H1 (cell line): Measurements from ENCODE around the gene CREBL2. TPM values are rescaled to one million over a fixed set of nuclear protein-coding genes. Genes with fewer than 3 reads are reported as not detected.

Source experiments
- CTCF ChIA-PET: fragments of 300-600 bp; sonication (Branson Sonifier 250); formaldehyde crosslinking; loops from one replicate; lab custom pipeline; 2021; ENCODE audit not compliant: partially characterized antibody; lab: Charles Lee
- POLR2A ChIA-PET: fragments of 300-600 bp; sonication (Branson Sonifier 250); formaldehyde crosslinking; loops from one replicate; lab custom pipeline; 2021; ENCODE audit warnings: inconsistent platforms; ENCODE audit not compliant: partially characterized antibody; lab: Charles Lee
- DNase-seq, 2 experiments: peaks; one replicate each; pipeline versions ENCODE4 v3.0.0 to v3.0.0-alpha.2; 2010 to 2022; ENCODE audit warnings: low spot score in 2 of 2, low read depth in 1 of 2, mixed read lengths in 1 of 2
- FAIRE-seq: peaks from 2 replicates; lab custom pipeline; 2011; peaks lifted over from hg19 to GRCh38; lab: Jason Lieb, UNC
- H2AFZ ChIP-seq: 2 replicates; pipeline ENCODE4 v1.8.1; 2012; ENCODE audit warnings: low read length, inconsistent platforms
- H2AK5ac ChIP-seq: 2 replicates; pipeline ENCODE4 v1.6.1; 2013; ENCODE audit warnings: low read depth, low read length
- H2BK120ac ChIP-seq: replicated peaks from 2 replicates; pipeline ENCODE3; 2013; ENCODE audit warnings: low read depth, low read length, inconsistent platforms
- H2BK12ac ChIP-seq: 2 replicates; pipeline ENCODE4 v1.6.1; 2013; ENCODE audit warnings: low read depth, low read length
- H2BK15ac ChIP-seq: 2 replicates; pipeline ENCODE4 v1.6.1; 2013; ENCODE audit warnings: low read length
- H2BK20ac ChIP-seq: 2 replicates; pipeline ENCODE4 v1.6.1; 2013; ENCODE audit warnings: low read length
- H2BK5ac ChIP-seq: 2 replicates; pipeline ENCODE4 v1.6.1; 2013; ENCODE audit warnings: low read depth, low read length
- H3K14ac ChIP-seq: 2 replicates; pipeline ENCODE4 v1.6.1; 2013; ENCODE audit warnings: inconsistent platforms; ENCODE audit not compliant: insufficient read length
- H3K18ac ChIP-seq: 2 replicates; pipeline ENCODE4 v1.6.1; 2013; ENCODE audit warnings: low read length; ENCODE audit errors: extremely low read depth
- H3K23ac ChIP-seq: 2 replicates; pipeline ENCODE4 v1.6.1; 2013; ENCODE audit warnings: inconsistent platforms; ENCODE audit not compliant: insufficient read length
- H3K23me2 ChIP-seq: 2 replicates; pipeline ENCODE4 v1.6.1; 2013; ENCODE audit warnings: low read depth, low read length
- H3K27ac ChIP-seq: 2 replicates; pipeline ENCODE4 v1.6.1; 2011; ENCODE audit warnings: low read depth, low read length, inconsistent platforms
- H3K27me3 ChIP-seq, 4 experiments: replicated peaks in 1 of 4; 1 replicate in 1 of 4; 2 replicates in 3 of 4; pipeline versions ENCODE4 v1.6.1 to v1.8.1; 2011 to 2013; ENCODE audit warnings: low read length in 3 of 4, mild to moderate bottlenecking in 3 of 4, inconsistent platforms in 2 of 4, mixed read lengths in 2 of 4, moderate library complexity in 1 of 4; ENCODE audit not compliant: control insufficient read depth in 3 of 4, insufficient read depth in 3 of 4; ENCODE audit errors: extremely low read depth in 1 of 4
- H3K36me3 ChIP-seq, 4 experiments: 2 replicates each; pipeline versions ENCODE4 v1.6.1 to v1.8.1; 2011 to 2013; ENCODE audit warnings: mild to moderate bottlenecking in 4 of 4, low read length in 3 of 4, moderate library complexity in 2 of 4, control low read depth in 1 of 4, inconsistent platforms in 1 of 4; ENCODE audit not compliant: insufficient read depth in 4 of 4, control insufficient read depth in 2 of 4
- H3K4ac ChIP-seq: replicated peaks from 2 replicates; pipeline ENCODE3; 2013; ENCODE audit warnings: low read length, low read depth, mixed read lengths, inconsistent platforms; ENCODE audit not compliant: insufficient read length
- H3K4me1 ChIP-seq, 4 experiments: replicated peaks in 1 of 4; 1 replicate in 1 of 4; 2 replicates in 3 of 4; pipeline versions ENCODE4 v1.6.1 to v1.8.1; 2011 to 2013; ENCODE audit warnings: low read length in 3 of 4, inconsistent platforms in 2 of 4, mixed read lengths in 1 of 4; ENCODE audit not compliant: insufficient read depth in 4 of 4, control insufficient read depth in 3 of 4
- H3K4me2 ChIP-seq, 2 experiments: 2 replicates each; pipeline versions ENCODE4 v1.6.1 to v1.8.1; 2011 to 2013; ENCODE audit warnings: low read depth in 2 of 2, low read length in 2 of 2, control low read depth in 1 of 2, inconsistent platforms in 1 of 2, mild to moderate bottlenecking in 1 of 2; ENCODE audit not compliant: insufficient read depth in 1 of 2
- H3K4me3 ChIP-seq, 4 experiments: fragments of 200-600, 300-600 bp in 1 of 4; sonication (generic), shearing (Covaris generic), sonication (Bioruptor Twin) in 1 of 4; 2 replicates each; pipeline versions ENCODE4 v1.5.1 to v1.8.1; 2011 to 2016; ENCODE audit warnings: low read length in 4 of 4, low read depth in 3 of 4, control low read depth in 2 of 4, inconsistent platforms in 2 of 4, mild to moderate bottlenecking in 2 of 4, mixed read lengths in 1 of 4, moderate library complexity in 1 of 4; ENCODE audit not compliant: insufficient read depth in 2 of 4; ENCODE audit errors: extremely low read depth in 1 of 4
- H3K56ac ChIP-seq: replicated peaks from 2 replicates; pipeline ENCODE3; 2013; ENCODE audit warnings: low read depth, mild to moderate bottlenecking, mixed read lengths, low read length, inconsistent platforms; ENCODE audit not compliant: insufficient read length
- H3K79me1 ChIP-seq: 2 replicates; pipeline ENCODE4 v1.6.1; 2013; ENCODE audit warnings: low read depth, low read length, control low read depth
- H3K79me2 ChIP-seq, 2 experiments: 2 replicates each; pipeline versions ENCODE4 v1.6.1 to v1.8.1; 2012 to 2013; ENCODE audit warnings: low read length in 2 of 2, mild to moderate bottlenecking in 2 of 2, inconsistent platforms in 1 of 2; ENCODE audit not compliant: insufficient read depth in 2 of 2, control insufficient read depth in 1 of 2
- H3K9ac ChIP-seq, 4 experiments: replicated peaks in 1 of 4; 1 replicate in 1 of 4; 2 replicates in 3 of 4; pipeline versions ENCODE4 v1.6.1 to v1.8.1; 2011 to 2013; ENCODE audit warnings: low read depth in 3 of 4, low read length in 3 of 4, control low read depth in 2 of 4, mild to moderate bottlenecking in 2 of 4, moderate library complexity in 2 of 4, inconsistent platforms in 1 of 4; ENCODE audit errors: extremely low read depth in 1 of 4
- H3K9me3 ChIP-seq, 2 experiments: 2 replicates each; pipeline versions ENCODE4 v1.6.1 to v1.8.1; 2012 to 2013; ENCODE audit warnings: mild to moderate bottlenecking in 2 of 2, moderate library complexity in 2 of 2, control low read depth in 1 of 2, inconsistent platforms in 1 of 2, low read depth in 1 of 2, low read length in 1 of 2, mixed read lengths in 1 of 2; ENCODE audit not compliant: insufficient read depth in 2 of 2
- H4K20me1 ChIP-seq, 2 experiments: replicated peaks in 1 of 2; 2 replicates each; pipeline versions ENCODE3 to v1.8.1; 2011 to 2013; ENCODE audit warnings: inconsistent platforms in 2 of 2, low read length in 2 of 2, mild to moderate bottlenecking in 1 of 2; ENCODE audit not compliant: insufficient read depth in 2 of 2, control insufficient read depth in 1 of 2
- H4K5ac ChIP-seq: 2 replicates; pipeline ENCODE4 v1.6.1; 2013; ENCODE audit warnings: low read length, low read depth, mixed read lengths, inconsistent platforms; ENCODE audit not compliant: insufficient read length
- H4K8ac ChIP-seq: 2 replicates; pipeline ENCODE4 v1.8.0; 2013; ENCODE audit warnings: mild to moderate bottlenecking, moderate library complexity, low read length, inconsistent platforms; ENCODE audit not compliant: insufficient read depth; ENCODE audit errors: extremely low read depth
- H4K91ac ChIP-seq: replicated peaks from 2 replicates; pipeline ENCODE3; 2013; ENCODE audit warnings: low read length, mixed read lengths, inconsistent platforms; ENCODE audit not compliant: insufficient read length
- FOSL1 ChIP-seq: IDR thresholded peaks from 2 replicates; pipeline ENCODE4 v1.6.1; 2011; ENCODE audit warnings: mild to moderate bottlenecking, low read depth, low read length, moderate library complexity; ENCODE audit not compliant: insufficient read depth
- SAP30 ChIP-seq: fragments of 300-600 bp; sonication (generic); IDR thresholded peaks from 2 replicates; pipeline ENCODE4 v1.7.1; 2012; ENCODE audit warnings: low read length, moderate library complexity, mild to moderate bottlenecking, inconsistent platforms; ENCODE audit not compliant: insufficient read depth, insufficient replicate concordance
- SUZ12 ChIP-seq: fragments of 200-600 bp; sonication (generic); IDR thresholded peaks from 2 replicates; pipeline ENCODE4 v1.6.1; 2012; ENCODE audit warnings: mild to moderate bottlenecking, inconsistent platforms, low read length, moderate library complexity, mixed read lengths
- WGBS, 2 experiments: shearing (Covaris generic) in 1 of 2; methylation state at CpG; one replicate each; pipeline versions ENCODE4 v1.1.6 to v1.1.7; 2013 to 2015; ENCODE audit warnings: low lambda C conversion rate in 2 of 2, mixed read lengths in 2 of 2, inconsistent platforms in 1 of 2, low coverage in 1 of 2, missing lambda C conversion rate in 1 of 2; ENCODE audit not compliant: insufficient replicate concordance in 2 of 2, insufficient coverage in 1 of 2, insufficient read length in 1 of 2; ENCODE audit errors: extremely low coverage in 1 of 2, missing lambda C conversion rate in 1 of 2; 5-methylcytosine and 5-hydroxymethylcytosine counted together
- polyA plus RNA-seq, 7 experiments: library from polyadenylated mRNA; depleted of rRNA in 3 of 7; stranded (reverse) in 5 of 7; unstranded in 2 of 7; fragments of >200 nt in 5 of 7; fragments of 200-250 nt in 2 of 7; gene quantifications; 1 replicate in 5 of 7; 2 replicates in 1 of 7; 4 replicates in 1 of 7; pipeline versions ENCODE4 v1.2.1 to v1.2.3, GENCODE V29; 2011 to 2013; ENCODE audit warnings: missing spikeins in 2 of 7, mixed read lengths in 2 of 7
- total RNA-seq: library from RNA; stranded (reverse); fragmentation: NEBNext Ultra II Directional; extraction: Animal tissue kit (Norgen Biotek cat#: 25700); gene quantifications from 2 replicates; pipeline ENCODE4 v1.2.1, GENCODE V29; 2021

The CREBL2 gene
- total and polyA plus RNA-seq, 2 of the 8 experiments (the other 6 are each of a cell fraction or from before 2014, with no cell fraction given), result 9.8 to 18.3 TPM

- H4K8ac ChIP-seq, result no peak overlapping the region
Measured at GRCh38 chr12:12668005-12668404, 56.3 kb downstream of the CREBL2 start.

More at GRCh38 chr12:12668005-12668404, 56.3 kb downstream of the CREBL2 start:
- Histone ChIP-seq H2BK12ac (no peak overlapping the region), H3K23me2 (no peaks in the 10 kb centered on the region), H3K4me1 (peaks cover 0 to 3% (median 2%) of the 10 kb centered on the region in 4 experiments; a peak in 3 of 7 replicates), H3K18ac (no peak overlapping the region), H3K27me3 (no peaks in the 10 kb centered on the region; a peak in 1 of 7 replicates), H4K20me1 (no peaks in the 10 kb centered on the region), H3K9ac (no peak overlapping the region), H3K9me3 (no peaks in the 10 kb centered on the region), H3K4me3 (no peak overlapping the region), H4K91ac (no peak overlapping the region), H4K5ac (no peak overlapping the region), H3K36me3 (peaks cover 0 to 3% (median 0%) of the 10 kb centered on the region in 4 experiments; a peak in 2 of 8 replicates), H2AK5ac (no peak overlapping the region), H2BK5ac (no peak overlapping the region), H3K79me2 (peaks cover 0 to 14% of the 10 kb centered on the region in 2 experiments; a peak in 1 of 4 replicates), H3K14ac (no peak overlapping the region), H2BK120ac (no peak overlapping the region), H3K56ac (no peak overlapping the region), H2BK15ac (no peak overlapping the region), H3K27ac (no peak overlapping the region), H3K79me1 (peaks cover 1% of the 10 kb centered on the region; the same call in 1 of the 2 replicates), H3K4ac (no peak overlapping the region), H2AFZ (no peak overlapping the region), H2BK20ac (no peak overlapping the region), H3K23ac (no peak overlapping the region), H3K4me2 (no peak overlapping the region)
- no peak for DNase-seq
- ChIA-PET CTCF (interaction anchor here (0.5 to 3.1 kb wide), 4 partner anchors 12 to 104 kb away, joined by 3 to 17 read pairs (median 5); no protein-coding TSS in a partner anchor), POLR2A (no interaction called here)
- TF ChIP-seq FOSL1, result no peak
- TF ChIP-seq SUZ12, result no peak
- TF ChIP-seq SAP30, result no peak
- no peak for FAIRE-seq
- WGBS, 2 experiments, result 100% methylated on average over 1 of the region's 1 CpG; no CpG with 5 or more reads in 1 of the 2 experiments
